ENCODE data around the gene EIF1AD. TPM values are rescaled to one million over a fixed set of nuclear protein-coding genes. Genes with fewer than 3 reads are reported as not detected.
"Not testable (repeated sequence)": the region's sequence is repeated elsewhere in the genome, so short reads cannot be mapped to it uniquely, and the experiment has no call there.

EIF1AD gene
- total RNA-seq, 1 donor from 2014 or later, result 42.8 TPM

- no peak for DNase-seq (ENCODE audit: extremely low read depth, low read depth, low spot score)
Measured at GRCh38 chr11:66022401-66023185, 20.6 kb upstream of the EIF1AD start.

- DNase-seq (ENCODE audit: extremely low read depth, low read depth, low spot score), result no peak
Measured at GRCh38 chr11:66020618-66021357, 18.8 kb upstream of the EIF1AD start.

GRCh38 chr11:66020212-66020611, 18.3 kb upstream of the EIF1AD start:
- DNase-seq (ENCODE audit: extremely low read depth, low read depth, low spot score), result no peak

- DNase-seq (ENCODE audit: extremely low read depth, low read depth, low spot score), result no peak
Measured at GRCh38 chr11:66017321-66017720, 15.4 kb upstream of the EIF1AD start.

GRCh38 chr11:66016793-66017177, 14.8 kb upstream of the EIF1AD start:
- no peak for DNase-seq (ENCODE audit: extremely low read depth, low read depth, low spot score)

GRCh38 chr11:66015936-66016792, 14.2 kb upstream of the EIF1AD start:
- DNase-seq (ENCODE audit: extremely low read depth, low read depth, low spot score), result no peak

- no peak for DNase-seq (ENCODE audit: extremely low read depth, low read depth, low spot score)
Measured at GRCh38 chr11:66015454-66015881, 13.5 kb upstream of the EIF1AD start.

GRCh38 chr11:66014804-66015453, 13.0 kb upstream of the EIF1AD start:
- DNase-seq (ENCODE audit: extremely low read depth, low read depth, low spot score), result no peak

- DNase-seq (ENCODE audit: extremely low read depth, low read depth, low spot score), result no peak
Measured at GRCh38 chr11:66013762-66014100, 11.8 kb upstream of the EIF1AD start.

GRCh38 chr11:66012946-66013761, 11.2 kb upstream of the EIF1AD start:
- DNase-seq (ENCODE audit: extremely low read depth, low read depth, low spot score), result no peak

- no peak for DNase-seq (ENCODE audit: extremely low read depth, low read depth, low spot score)
Measured at GRCh38 chr11:66012371-66012945, 10.5 kb upstream of the EIF1AD start.

GRCh38 chr11:66011785-66012303, 9.9 kb upstream of the EIF1AD start, which contains the start of gene CST6:
TSS of gene CST6 (plus strand) at chr11:66012008. CDS start at chr11:66012045, 37 bp downstream.
- no peak for DNase-seq (ENCODE audit: extremely low read depth, low read depth, low spot score)

- no peak for DNase-seq (ENCODE audit: extremely low read depth, low read depth, low spot score)
Measured at GRCh38 chr11:66011239-66011784, 9.4 kb upstream of the EIF1AD start.

GRCh38 chr11:66010036-66010435, 8.1 kb upstream of the EIF1AD start:
- not testable (repeated sequence) for DNase-seq (ENCODE audit: extremely low read depth, low read depth, low spot score)

- DNase-seq (ENCODE audit: extremely low read depth, low read depth, low spot score), result no peak
Measured at GRCh38 chr11:66008468-66009101, 6.6 kb upstream of the EIF1AD start.

GRCh38 chr11:66008095-66008467, 6.1 kb upstream of the EIF1AD start:
- no peak for DNase-seq (ENCODE audit: extremely low read depth, low read depth, low spot score)

GRCh38 chr11:66007201-66007634, 5.3 kb upstream of the EIF1AD start:
- no peak for DNase-seq (ENCODE audit: extremely low read depth, low read depth, low spot score)

GRCh38 chr11:66006891-66007176, 4.9 kb upstream of the EIF1AD start:
- DNase-seq (ENCODE audit: extremely low read depth, low read depth, low spot score), result no peak

Measured in glomerular endothelial cell (primary cell).